HG02642 (cell line): ENCODE results near the gene CRCP.

Experiments used
- ATAC-seq: cut with Tn5 transposase; IDR thresholded peaks from one replicate; pipeline ENCODE4 v1.9.1; 2021; ENCODE audit warnings: mild to moderate bottlenecking; ENCODE audit not compliant: unreplicated experiment, poor library complexity

Gene CRCP

GRCh38 chr7:66185680-66186187 is 71.1 kb downstream of the CRCP start:
- ATAC-seq = no peak

GRCh38 chr7:66186991-66187390 is 72.3 kb downstream of the CRCP start:
- no peak for ATAC-seq

GRCh38 chr7:66187905-66188304 is 73.3 kb downstream of the CRCP start:
- ATAC-seq = no peak

- no peak for ATAC-seq
These were observed 74.0 kb downstream of the CRCP start for GRCh38 chr7:66188645-66189044.

GRCh38 chr7:66189695-66190503 is 75.3 kb downstream of the CRCP start:
- ATAC-seq = no peak

GRCh38 chr7:66190504-66190857 is 75.8 kb downstream of the CRCP start:
- ATAC-seq = no peak

- ATAC-seq = no peak
These were observed 78.6 kb downstream of the CRCP start for GRCh38 chr7:66193146-66193725.

GRCh38 chr7:66198469-66198868 is 83.8 kb downstream of the CRCP start:
- no peak for ATAC-seq

- ATAC-seq = no peak
These were observed 84.3 kb downstream of the CRCP start for GRCh38 chr7:66198956-66199355.

- no peak for ATAC-seq
These were observed 87.8 kb downstream of the CRCP start for GRCh38 chr7:66202441-66202840.
